Loucy (cell line): ENCODE data around the gene CCDC188.

Experiments used
- H2AFZ ChIP-seq: fragments of 200-600 bp; sonication (generic); 2 replicates; pipeline ENCODE4 v1.6.0; 2016; ENCODE audit warnings: antibody characterized with exemption, mild to moderate bottlenecking, low read length, moderate library complexity
- H3F3A ChIP-seq: fragments of 200-600 bp; 2 replicates; pipeline ENCODE4 v1.6.0; 2016; ENCODE audit warnings: antibody characterized with exemption, low read depth, mild to moderate bottlenecking
- H3K27me3 ChIP-seq: fragments of 200-600 bp; sonication (generic); 2 replicates; pipeline ENCODE4 v1.6.1; 2014; ENCODE audit warnings: low read length, mild to moderate bottlenecking; ENCODE audit not compliant: insufficient read depth, poor library complexity, severe bottlenecking
- H3K36me3 ChIP-seq: fragments of 200-600 bp; sonication (generic); 2 replicates; pipeline ENCODE4 v1.6.1; 2016; ENCODE audit warnings: low read length; ENCODE audit not compliant: insufficient read depth
- H3K4me1 ChIP-seq: fragments of 200-600 bp; sonication (generic); 2 replicates; pipeline ENCODE4 v1.5.1; 2014; ENCODE audit warnings: low read length, mild to moderate bottlenecking; ENCODE audit not compliant: insufficient read depth, poor library complexity, severe bottlenecking
- H3K4me2 ChIP-seq: fragments of 200-600 bp; sonication (generic); 2 replicates; pipeline ENCODE4 v1.6.0; 2014; ENCODE audit warnings: antibody characterized with exemption, low read length, low read depth, mild to moderate bottlenecking; ENCODE audit not compliant: poor library complexity, severe bottlenecking
- H3K4me3 ChIP-seq: fragments of 200-600 bp; sonication (generic); 2 replicates; pipeline ENCODE4 v1.5.1; 2014; ENCODE audit warnings: low read length, mild to moderate bottlenecking, mixed read lengths; ENCODE audit not compliant: poor library complexity, severe bottlenecking
- H3K79me2 ChIP-seq: fragments of 200-600 bp; sonication (generic); 2 replicates; pipeline ENCODE4 v1.6.1; 2014; ENCODE audit warnings: low read length; ENCODE audit not compliant: insufficient read depth
- H3K9ac ChIP-seq: fragments of 200-600 bp; sonication (generic); 2 replicates; pipeline ENCODE4 v1.6.0; 2014; ENCODE audit warnings: mild to moderate bottlenecking, low read depth, low read length, moderate library complexity; ENCODE audit not compliant: poor library complexity, severe bottlenecking
- H3K9me2 ChIP-seq: fragments of 200-600 bp; sonication (generic); replicated peaks from 2 replicates; pipeline ENCODE4 v1.6.1; 2016; ENCODE audit warnings: low read depth, low read length, mixed read lengths
- H3K9me3 ChIP-seq: fragments of 200-600 bp; sonication (generic); 2 replicates; pipeline ENCODE4 v1.6.1; 2014; ENCODE audit warnings: mild to moderate bottlenecking, antibody characterized with exemption, low read length, low read depth; ENCODE audit not compliant: insufficient read depth
- H4K20me1 ChIP-seq: fragments of 200-600 bp; sonication (generic); 2 replicates; pipeline ENCODE4 v1.6.0; 2014; ENCODE audit warnings: antibody characterized with exemption, low read length, mild to moderate bottlenecking; ENCODE audit not compliant: insufficient read depth, poor library complexity, severe bottlenecking
- CTCF ChIP-seq: fragments of 200-600 bp; sonication (generic); conservative IDR thresholded peaks from 2 replicates; pipeline ENCODE4 v1.5.1; 2014; ENCODE audit warnings: mild to moderate bottlenecking, antibody characterized with exemption, low read length
- EZH2phosphoT487 ChIP-seq: fragments of 200-600 bp; IDR thresholded peaks from 2 replicates; pipeline ENCODE4 v1.6.1; 2018; ENCODE audit warnings: antibody characterized with exemption, mild to moderate bottlenecking, moderate library complexity, borderline replicate concordance

The CCDC188 gene

GRCh38 chr22:20129747-20130014 is 21.2 kb downstream of the CCDC188 start:
- Histone ChIP-seq H3K27me3 (no peaks in the 10 kb centered on the region), H3K9me2 (no peaks in the 10 kb centered on the region), H3K4me3 (no peak overlapping the region), H3F3A (0 out of 2 replicates have a peak, but pooled peaks cover 2% of the 10 kb centered on the region), H3K36me3 (peaks cover 42% of the 10 kb centered on the region; the same call in 1 of the 2 replicates), H3K79me2 (peaks cover 27% of the 10 kb centered on the region; the same call in 1 of the 2 replicates), H4K20me1 (peaks cover 29% of the 10 kb centered on the region), H3K9me3 (no peaks in the 10 kb centered on the region), H3K4me2 (no peak overlapping the region), H3K4me1 (peaks cover 19% of the 10 kb centered on the region), H2AFZ (no peak overlapping the region), H3K9ac (no peak overlapping the region)
- TF ChIP-seq EZH2phosphoT487 (no peak), CTCF (no peak)

- H4K20me1 ChIP-seq: peaks cover 35% of the 10 kb centered on the region
These were observed 21.7 kb downstream of the CCDC188 start for GRCh38 chr22:20128902-20129746.

GRCh38 chr22:20128619-20128901 is 22.3 kb downstream of the CCDC188 start:
- H3K36me3 ChIP-seq: peaks cover 52% of the 10 kb centered on the region; the same call in 1 of the 2 replicates
- TF ChIP-seq CTCF (no peak), EZH2phosphoT487 (no peak)
- peaks cover 39% of the 10 kb centered on the region for H4K20me1 ChIP-seq

More at GRCh38 chr22:20128902-20129746, 21.7 kb downstream of the CCDC188 start:
- Histone ChIP-seq H3K4me2 (no peak overlapping the region), H3K4me1 (peaks cover 16% of the 10 kb centered on the region), H3K27me3 (no peaks in the 10 kb centered on the region), H3K36me3 (peaks cover 46% of the 10 kb centered on the region; the same call in 1 of the 2 replicates), H3K4me3 (no peak overlapping the region), H3K9me3 (no peaks in the 10 kb centered on the region), H3F3A (0 out of 2 replicates have a peak, but pooled peaks cover 2% of the 10 kb centered on the region), H2AFZ (no peak overlapping the region), H3K9ac (no peak overlapping the region), H3K9me2 (no peaks in the 10 kb centered on the region), H3K79me2 (peaks cover 27% of the 10 kb centered on the region; the same call in 1 of the 2 replicates)
- TF ChIP-seq CTCF: peak; percentile 49
- no peak for TF ChIP-seq EZH2phosphoT487

More at GRCh38 chr22:20128619-20128901, 22.3 kb downstream of the CCDC188 start:
- Histone ChIP-seq H3K27me3 (no peaks in the 10 kb centered on the region), H2AFZ (no peak overlapping the region), H3K9me3 (no peaks in the 10 kb centered on the region), H3K9ac (no peak overlapping the region), H3F3A (0 out of 2 replicates have a peak, but pooled peaks cover 2% of the 10 kb centered on the region), H3K79me2 (peaks cover 28% of the 10 kb centered on the region), H3K4me2 (no peak overlapping the region), H3K4me1 (peaks cover 12% of the 10 kb centered on the region), H3K4me3 (no peak overlapping the region), H3K9me2 (no peaks in the 10 kb centered on the region)
